ENCODE measurements around the gene RPL37A. TPM values are rescaled to one million over a fixed set of nuclear protein-coding genes. Genes with fewer than 3 reads are reported as not detected.
"Not testable (repeated sequence)": the region's sequence is repeated elsewhere in the genome, so short reads cannot be mapped to it uniquely, and the experiment has no call there.

RPL37A gene
- total RNA-seq, 2 donors from 2014 or later: 1,877 to 1,963 TPM

GRCh38 chr2:216507220-216508160 is 8.8 kb downstream of the RPL37A start:
- intact Hi-C loops (cut with DNase I): no loop called here
- ATAC-seq (peak in 1 of 2 donors; percentile 17), DNase-seq (no peak)

- ATAC-seq: peak; percentile 39 to 69
- intact Hi-C loops (cut with DNase I): no loop called here
- DNase-seq: no peak
Observed at GRCh38 chr2:216508229-216508628, 9.6 kb downstream of the RPL37A start.

- no peak for DNase-seq
- intact Hi-C loops (cut with DNase I): loop anchor here in 1 of 2 donors (1.0 kb wide), 1 partner anchor 149 kb away; no protein-coding TSS in a partner anchor
- no peak for ATAC-seq
Observed at GRCh38 chr2:216516730-216517350, 18.2 kb downstream of the RPL37A start.

GRCh38 chr2:216517447-216518225 is 19.0 kb downstream of the RPL37A start:
- DNase-seq (no peak), ATAC-seq (no peak)
- intact Hi-C loops (cut with DNase I): loop anchor here in 1 of 2 donors (2.0 kb wide), 1 partner anchor 145 kb away; no protein-coding TSS in a partner anchor

- not testable (repeated sequence) for ATAC-seq, DNase-seq
- intact Hi-C loops (cut with DNase I): loop anchor here in 1 of 2 donors (2.0 kb wide), 1 partner anchor 144 kb away; no protein-coding TSS in a partner anchor
Observed at GRCh38 chr2:216518566-216519119, 20.0 kb downstream of the RPL37A start.

- intact Hi-C loops (cut with DNase I): loop anchor here in 1 of 2 donors (2.0 kb wide), 1 partner anchor 144 kb away; no protein-coding TSS in a partner anchor
- ATAC-seq (peak; percentile 83 to 88), DNase-seq (peak; percentile 62)
Observed at GRCh38 chr2:216519154-216519762, 20.6 kb downstream of the RPL37A start.

GRCh38 chr2:216520112-216520511 is 21.5 kb downstream of the RPL37A start:
- ATAC-seq (peak in 1 of 2 donors; percentile 8), DNase-seq (no peak)
- intact Hi-C loops (cut with DNase I): no loop called here

- DNase-seq (no peak), ATAC-seq (no peak)
- intact Hi-C loops (cut with DNase I): no loop called here
Observed at GRCh38 chr2:216522892-216523502, 24.4 kb downstream of the RPL37A start.

GRCh38 chr2:216525972-216526371 is 27.3 kb downstream of the RPL37A start:
- DNase-seq (no peak), ATAC-seq (peak in 1 of 2 donors; percentile 29)
- intact Hi-C loops (cut with DNase I): no loop called here

GRCh38 chr2:216526939-216527338 is 28.3 kb downstream of the RPL37A start:
- ATAC-seq: no peak
- DNase-seq: no peak
- intact Hi-C loops (cut with DNase I): no loop called here

GRCh38 chr2:216527600-216527999 is 29.0 kb downstream of the RPL37A start:
- no peak for DNase-seq
- intact Hi-C loops (cut with DNase I): no loop called here
- ATAC-seq: no peak

- ATAC-seq (no peak), DNase-seq (no peak)
- intact Hi-C loops (cut with DNase I): loop anchor here (10.0 kb wide), 1 partner anchor 62 kb away; no protein-coding TSS in a partner anchor
Observed at GRCh38 chr2:216532562-216532961, 33.9 kb downstream of the RPL37A start.

GRCh38 chr2:216533609-216534008 is 35.0 kb downstream of the RPL37A start:
- intact Hi-C loops (cut with DNase I): loop anchor here (10.0 kb wide), 1 partner anchor 61 kb away; no protein-coding TSS in a partner anchor
- no peak for ATAC-seq
- no peak for DNase-seq

GRCh38 chr2:216534809-216535208 is 36.2 kb downstream of the RPL37A start:
- DNase-seq (no peak), ATAC-seq (no peak)
- intact Hi-C loops (cut with DNase I): loop anchor here (5.0 to 10.0 kb wide), 2 partner anchors 37 to 60 kb away; no protein-coding TSS in a partner anchor

GRCh38 chr2:216535454-216535995 is 36.9 kb downstream of the RPL37A start:
- ATAC-seq: peak; percentile 79 to 81
- DNase-seq: peak; percentile 82
- intact Hi-C loops (cut with DNase I): loop anchor here (5.0 to 10.0 kb wide), 2 partner anchors 37 to 59 kb away; no protein-coding TSS in a partner anchor

- DNase-seq: peak; percentile 41
- intact Hi-C loops (cut with DNase I): loop anchor here (5.0 to 10.0 kb wide), 2 partner anchors 36 to 58 kb away; no protein-coding TSS in a partner anchor
Observed at GRCh38 chr2:216536734-216537210, 38.1 kb downstream of the RPL37A start.

GRCh38 chr2:216537366-216537765 is 38.7 kb downstream of the RPL37A start:
- no peak for DNase-seq
- intact Hi-C loops (cut with DNase I): loop anchor here (5.0 to 10.0 kb wide), 2 partner anchors 35 to 57 kb away; no protein-coding TSS in a partner anchor
- no peak for ATAC-seq

More at GRCh38 chr2:216536734-216537210, 38.1 kb downstream of the RPL37A start:
- ATAC-seq: peak; percentile 34 to 58
